SK-N-DZ (cell line): ENCODE results near the gene ZNF142.

ENCODE experiments used
- small RNA-seq, 2 experiments: library from RNA; depleted of rRNA; stranded (forward); fragments of <200 nt; gene quantifications; one replicate each; pipeline ENCODE3, GENCODE V24; 2014

Gene ZNF142

Small RNA genes within 50 kb of the gene (small RNA-seq; reads per million reads assigned to genes)
- gene RNU6-136P, result 0 reads per million in 2 experiments
